ENCODE data around the gene TENT4A. TPM values are rescaled to one million over a fixed set of nuclear protein-coding genes. Genes with fewer than 3 reads are reported as not detected.

The TENT4A gene
- total and polyA plus RNA-seq, 2 of the 13 experiments (the other 11 are each of a cell fraction or from before 2014, with no cell fraction given): 6.3 to 13.3 TPM

DNA sequence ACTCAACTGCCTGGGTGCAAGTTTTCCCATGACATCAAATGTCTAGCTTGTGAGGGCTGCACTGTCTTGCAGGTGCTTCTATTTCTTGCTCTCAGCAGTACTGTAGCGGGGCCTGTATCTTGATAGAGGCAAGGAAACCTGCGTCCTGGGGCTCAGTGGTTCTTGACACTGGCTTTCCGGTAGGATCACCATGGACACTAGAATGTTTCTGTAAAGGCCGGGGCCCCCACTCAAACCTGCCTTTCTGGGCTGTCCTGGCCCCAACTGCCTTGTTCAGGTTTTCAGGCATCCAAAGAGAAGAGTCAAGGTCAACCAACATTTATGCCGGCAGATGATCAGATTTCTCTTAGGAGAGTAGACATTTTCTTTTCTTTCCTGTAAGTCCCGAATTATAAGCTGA, 26.7 kb upstream of the TENT4A start:
- 38% methylated on average over 3 of the region's 6 CpGs for WGBS (ENCODE audit: low lambda C conversion rate)
- in situ Hi-C loops (cut with HindIII; ENCODE audit: extremely low pct_ligation_motif_present, low pct_unique_long_range_greater_than_20kb) (no loop called here), intact Hi-C loops (cut with micrococcal nuclease; ENCODE audit: unreplicated experiment) (no loop called here)
- ATAC-seq: peak; percentile 38; the same call in 2 of the 3 replicates
- no peak overlapping the region for H3K4me3 ChIP-seq (replicated peaks in 1 of 3; ENCODE audit: insufficient read depth in 1 of 3, low read depth in 2 of 3, low read length in 3 of 3)
- H2AFZ ChIP-seq (ENCODE audit: low read length): no peak overlapping the region
- H3K27ac ChIP-seq (ENCODE audit: extremely low read length, insufficient read depth, low read length): no peak overlapping the region
- POLR2A ChIA-PET: no interaction called here
- CTCF ChIA-PET (ENCODE audit: low intra/inter-chr PET ratio, low total read pairs): no interaction called here
- peak overlapping the region; percentile 66 for H3K4me2 ChIP-seq (ENCODE audit: low read depth, low read length)
- TF ChIP-seq KLF12 (CRISPR knock-in tag; IDR thresholded peaks at IDR 0.05; ENCODE audit: borderline replicate concordance): no peak
- TF ChIP-seq, protein P1, sequence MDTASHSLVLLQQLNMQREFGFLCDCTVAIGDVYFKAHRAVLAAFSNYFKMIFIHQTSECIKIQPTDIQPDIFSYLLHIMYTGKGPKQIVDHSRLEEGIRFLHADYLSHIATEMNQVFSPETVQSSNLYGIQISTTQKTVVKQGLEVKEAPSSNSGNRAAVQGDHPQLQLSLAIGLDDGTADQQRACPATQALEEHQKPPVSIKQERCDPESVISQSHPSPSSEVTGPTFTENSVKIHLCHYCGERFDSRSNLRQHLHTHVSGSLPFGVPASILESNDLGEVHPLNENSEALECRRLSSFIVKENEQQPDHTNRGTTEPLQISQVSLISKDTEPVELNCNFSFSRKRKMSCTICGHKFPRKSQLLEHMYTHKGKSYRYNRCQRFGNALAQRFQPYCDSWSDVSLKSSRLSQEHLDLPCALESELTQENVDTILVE (CRISPR knock-in tag; IDR thresholded peaks at IDR 0.05): no peak
- no peak for TF ChIP-seq YEATS4 (CRISPR knock-in tag; IDR thresholded peaks at IDR 0.05; ENCODE audit: borderline replicate concordance)
- TF ChIP-seq DPF2 (CRISPR knock-in tag; IDR thresholded peaks at IDR 0.05; ENCODE audit: borderline replicate concordance, low read depth): no peak
- TF ChIP-seq JDP2 (CRISPR knock-in tag; IDR thresholded peaks at IDR 0.05; ENCODE audit: borderline replicate concordance): no peak
- TF ChIP-seq HNRNPK (IDR thresholded peaks at IDR 0.05; ENCODE audit: low read depth, low read length, poor library complexity, severe bottlenecking): no peak
- no peak for TF ChIP-seq MEIS1 (CRISPR knock-in tag; IDR thresholded peaks at IDR 0.05; ENCODE audit: borderline replicate concordance)
- TF ChIP-seq ZNF382 (CRISPR knock-in tag; IDR thresholded peaks at IDR 0.05; ENCODE audit: borderline replicate concordance): no peak
- no peak for TF ChIP-seq CHD2 (IDR thresholded peaks at IDR 0.05; ENCODE audit: low read depth, low read length)
- DNase-seq (ENCODE audit: low spot score): no peak
- BruUV-seq (replicated peaks): no TSS peak
- no peaks in the 10 kb centered on the region for H3K79me2 ChIP-seq (ENCODE audit: insufficient read depth, low read length)
- H3K27me3 ChIP-seq (ENCODE audit: control insufficient read depth in 1 of 2, insufficient read depth in 2 of 2, low read length in 2 of 2): no peaks in the 10 kb centered on the region; a peak in 1 of 5 replicates
- no peaks in the 10 kb centered on the region for H4K20me1 ChIP-seq (ENCODE audit: insufficient read depth, low read length)
- peaks cover 6% of the 10 kb centered on the region; the same call in 1 of the 2 replicates for H3K4me1 ChIP-seq (ENCODE audit: insufficient read depth, low read length)
- no peaks in the 10 kb centered on the region for H3K9me3 ChIP-seq (ENCODE audit: low read length)
- FAIRE-seq: no peak
- no peaks in the 10 kb centered on the region for H3K36me3 ChIP-seq (replicated peaks in 1 of 2; ENCODE audit: control insufficient read depth in 1 of 2, insufficient read depth in 2 of 2, low read length in 2 of 2)
- H3K9ac ChIP-seq (ENCODE audit: insufficient read depth, low read depth, low read length): no peak overlapping the region

Data from HepG2 (cell line).